Measurements from ENCODE around the gene UTRN.

Gene UTRN

DNA sequence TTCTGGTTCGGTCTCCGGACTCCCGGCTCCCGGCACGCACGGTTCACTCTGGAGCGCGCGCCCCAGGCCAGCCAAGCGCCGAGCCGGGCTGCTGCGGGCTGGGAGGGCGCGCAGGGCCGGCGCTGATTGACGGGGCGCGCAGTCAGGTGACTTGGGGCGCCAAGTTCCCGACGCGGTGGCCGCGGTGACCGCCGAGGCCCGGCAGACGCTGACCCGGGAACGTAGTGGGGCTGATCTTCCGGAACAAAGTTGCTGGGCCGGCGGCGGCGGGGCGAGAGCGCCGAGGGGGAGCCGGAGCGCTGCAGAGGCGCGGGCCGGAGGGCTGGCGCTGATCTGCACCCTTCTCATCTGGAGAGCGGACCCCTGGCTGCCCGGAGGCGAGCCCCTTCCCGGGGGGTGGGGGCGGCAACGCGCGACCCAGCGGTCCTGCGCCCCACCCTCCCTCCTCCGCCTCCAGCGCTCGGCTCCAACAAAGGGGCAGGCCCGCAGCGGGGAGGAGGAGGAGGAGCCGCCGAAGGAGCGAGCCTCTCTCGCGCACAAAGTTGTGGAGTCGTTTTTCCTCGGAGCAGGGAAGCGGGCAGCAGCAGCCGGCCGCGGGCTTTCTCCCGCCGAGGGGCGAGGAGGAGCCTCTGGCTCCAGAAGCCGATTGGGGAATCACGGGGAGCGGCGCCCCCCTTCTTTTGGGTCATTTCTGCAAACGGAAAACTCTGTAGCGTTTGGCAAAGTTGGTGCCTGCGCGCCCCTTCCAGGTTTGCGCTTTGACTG lies at the start of gene UTRN:
UTRN (plus strand) TSS at position 553 of the 765 bp plus-strand sequence. CDS start 6,494 bp downstream, outside the sequence.
- Mint-ChIP-seq H3K36me3 (ENCODE audit: low read depth) (no peaks in the 10 kb centered on the region), H3K4me3 (peak within 1 kb of the TSS; percentile 90), H3K27me3 (peaks cover 42% of the 10 kb centered on the region), H3K27ac (peak within 1 kb of the TSS; percentile 67), H3K9me3 (no peaks in the 10 kb centered on the region), H3K4me1 (peaks cover 24% of the 10 kb centered on the region)
- ATAC-seq (peak; percentile 73), DNase-seq (peak; percentile 59)

DNA sequence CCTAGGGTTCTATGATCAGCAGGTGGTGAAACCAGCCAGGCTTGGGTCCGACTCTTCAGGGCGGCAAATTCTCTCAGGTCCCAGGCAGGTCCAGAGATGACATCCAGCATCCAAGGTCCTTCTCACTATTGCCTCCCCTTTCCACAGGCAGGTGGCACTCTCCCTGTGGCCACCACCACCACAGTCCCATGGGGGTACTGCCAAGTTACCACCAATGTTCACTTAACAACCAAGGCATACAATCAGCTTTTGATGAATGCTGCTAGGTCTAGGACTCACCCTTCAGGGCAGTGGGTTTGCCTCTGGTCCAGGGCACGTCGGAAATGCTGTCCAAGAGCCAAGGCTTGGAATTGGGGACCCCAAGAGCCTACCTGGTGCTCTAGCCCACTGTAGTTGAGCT lies 40.4 kb upstream of the UTRN start:
- Mint-ChIP-seq H3K36me3 (ENCODE audit: low read depth) (no peaks in the 10 kb centered on the region), H3K4me1 (peaks cover 21% of the 10 kb centered on the region), H3K4me3 (no peak overlapping the region), H3K27ac (no peak overlapping the region), H3K27me3 (peaks cover 4% of the 10 kb centered on the region), H3K9me3 (peaks cover 8% of the 10 kb centered on the region)
- no peak for DNase-seq
- no peak for ATAC-seq

DNA sequence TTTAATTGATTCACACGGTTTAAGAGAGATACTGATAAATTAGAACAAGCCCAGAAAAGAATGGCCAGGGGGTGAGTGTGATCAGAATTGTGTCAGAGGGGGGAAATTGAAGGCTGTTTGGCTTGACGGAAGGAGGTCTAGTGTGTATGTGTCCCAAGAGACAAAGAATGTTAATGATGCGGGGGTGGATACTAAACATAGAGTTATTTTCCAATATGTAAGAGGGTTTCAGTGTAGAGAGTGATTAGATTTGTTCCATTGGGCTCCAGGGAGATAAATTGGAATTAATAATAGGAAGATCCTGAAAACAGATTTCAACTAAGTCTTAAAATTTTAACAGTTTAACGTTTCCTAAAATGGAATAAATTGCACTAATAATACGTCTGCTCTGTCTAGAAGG lies 38.1 kb upstream of the UTRN start:
- Mint-ChIP-seq H3K4me1 (peaks cover 23% of the 10 kb centered on the region), H3K27ac (no peak overlapping the region), H3K4me3 (no peak overlapping the region), H3K9me3 (peaks cover 8% of the 10 kb centered on the region), H3K27me3 (peaks cover 4% of the 10 kb centered on the region), H3K36me3 (ENCODE audit: low read depth) (no peaks in the 10 kb centered on the region)
- DNase-seq (no peak), ATAC-seq (no peak)

DNA sequence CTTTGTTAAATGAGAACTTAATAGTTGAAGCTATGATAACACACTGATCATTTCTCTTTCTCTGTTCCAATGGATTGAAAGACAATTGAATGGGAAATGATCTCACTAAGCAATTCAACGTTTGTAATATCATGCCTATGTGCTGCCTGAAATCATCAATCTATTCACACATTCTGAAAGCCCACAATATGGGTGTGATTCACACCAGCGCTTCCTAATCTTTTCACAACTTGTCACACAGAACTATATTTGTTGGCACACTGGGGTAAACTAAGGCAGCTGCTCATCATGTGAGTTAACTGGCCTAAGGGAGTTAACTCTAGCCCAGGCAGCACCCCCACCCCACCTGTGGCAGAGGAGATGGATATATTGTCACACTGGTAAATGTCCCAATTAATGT lies 37.1 kb upstream of the UTRN start:
- H3K9me3 Mint-ChIP-seq, result peaks cover 8% of the 10 kb centered on the region
- no peak for DNase-seq
- H3K4me1 Mint-ChIP-seq, result peaks cover 23% of the 10 kb centered on the region
- ATAC-seq, result peak; percentile 78
- H3K27ac Mint-ChIP-seq, result peak overlapping the region; percentile 82
- peaks cover 4% of the 10 kb centered on the region for H3K27me3 Mint-ChIP-seq
- H3K4me3 Mint-ChIP-seq, result no peak overlapping the region
- H3K36me3 Mint-ChIP-seq (ENCODE audit: low read depth), result no peaks in the 10 kb centered on the region

DNA sequence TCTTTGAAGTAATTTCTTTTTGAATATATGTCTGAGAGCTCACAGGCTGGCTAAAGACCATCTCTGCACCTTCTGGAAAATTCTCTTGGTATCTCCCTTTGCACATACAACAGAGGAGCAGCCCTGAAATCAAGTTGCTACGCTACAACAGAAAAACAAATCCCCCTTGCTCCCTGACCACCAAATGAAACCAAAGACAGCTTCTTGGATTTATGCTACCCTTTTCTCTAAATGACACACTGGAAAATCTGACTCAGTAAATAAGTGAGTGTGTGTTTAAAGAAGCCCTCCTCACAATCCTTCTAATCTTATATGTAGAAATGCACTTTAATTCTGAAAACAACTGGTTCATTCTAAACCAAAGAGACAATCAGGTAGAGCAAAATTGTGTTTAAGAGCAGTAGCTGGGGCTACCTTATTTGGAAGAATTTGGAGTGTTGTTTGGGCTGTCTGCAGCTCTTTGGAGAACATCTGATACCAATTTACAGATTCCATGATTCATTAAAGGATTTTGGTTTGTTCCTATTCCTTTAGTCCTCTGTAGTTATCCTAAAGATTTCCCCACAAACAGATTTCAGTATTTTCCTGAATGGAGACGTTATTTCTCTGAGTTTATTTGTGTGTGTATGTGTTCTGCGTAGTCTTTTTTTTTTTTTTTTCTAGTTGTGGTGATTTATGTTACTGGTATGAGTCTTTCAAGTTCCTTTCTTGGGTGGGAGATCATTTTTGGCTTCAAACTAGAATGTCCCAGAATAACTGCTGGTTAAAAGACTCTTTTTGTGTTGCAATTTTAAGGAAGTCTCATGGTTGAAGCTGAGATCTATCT lies 36.4 kb upstream of the UTRN start:
- H3K27ac Mint-ChIP-seq, result peak overlapping the region; percentile 82
- H3K27me3 Mint-ChIP-seq, result peaks cover 4% of the 10 kb centered on the region
- peak; percentile 85 for ATAC-seq
- H3K36me3 Mint-ChIP-seq (ENCODE audit: low read depth), result no peaks in the 10 kb centered on the region
- peaks cover 8% of the 10 kb centered on the region for H3K9me3 Mint-ChIP-seq
- peaks cover 23% of the 10 kb centered on the region for H3K4me1 Mint-ChIP-seq
- H3K4me3 Mint-ChIP-seq, result no peak overlapping the region
- peak; percentile 5 for DNase-seq

DNA sequence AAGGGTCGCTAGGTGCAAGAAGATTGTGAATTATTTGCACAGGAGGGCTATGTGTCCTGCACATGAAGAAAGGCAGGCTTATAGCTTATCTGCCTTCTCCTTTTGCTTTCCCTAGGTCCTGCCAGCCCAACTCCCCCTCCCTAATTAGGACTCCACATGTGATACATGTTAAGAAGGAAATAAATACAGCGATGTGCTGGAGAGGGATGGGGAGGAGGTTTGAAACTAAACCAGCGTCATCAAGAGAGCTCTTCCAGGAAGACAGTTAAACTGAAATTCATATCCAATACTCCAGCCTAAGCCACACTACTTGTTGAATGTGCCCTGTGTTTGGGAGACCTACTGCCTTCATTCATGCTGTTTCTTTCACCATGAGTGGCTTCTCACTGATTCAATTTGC lies 34.9 kb upstream of the UTRN start:
- no peak for DNase-seq
- peaks cover 23% of the 10 kb centered on the region for H3K4me1 Mint-ChIP-seq
- peaks cover 8% of the 10 kb centered on the region for H3K9me3 Mint-ChIP-seq
- no peak overlapping the region for H3K4me3 Mint-ChIP-seq
- no peak overlapping the region for H3K27ac Mint-ChIP-seq
- ATAC-seq, result no peak
- H3K27me3 Mint-ChIP-seq, result peaks cover 4% of the 10 kb centered on the region
- H3K36me3 Mint-ChIP-seq (ENCODE audit: low read depth), result no peaks in the 10 kb centered on the region

DNA sequence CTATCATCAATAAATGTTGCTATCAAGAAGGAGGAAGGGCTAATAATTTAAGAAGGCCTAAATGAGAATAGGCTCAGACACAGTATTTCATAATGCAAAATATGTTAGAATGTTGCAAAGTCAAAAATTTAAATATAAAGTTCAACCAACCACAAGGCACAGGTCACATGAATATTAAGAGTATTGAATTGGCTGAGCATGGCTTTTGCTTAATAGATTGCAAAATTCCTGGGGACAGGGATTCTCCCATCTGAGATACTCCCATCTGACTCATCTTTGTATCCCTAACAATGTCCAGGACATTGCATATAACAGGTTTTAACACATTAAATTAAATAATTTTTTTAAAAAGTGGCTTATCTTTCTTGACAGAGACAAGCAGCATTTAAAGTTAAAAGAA lies 32.9 kb upstream of the UTRN start:
- Mint-ChIP-seq H3K27me3 (peaks cover 4% of the 10 kb centered on the region), H3K4me3 (no peak overlapping the region), H3K27ac (no peak overlapping the region), H3K9me3 (no peaks in the 10 kb centered on the region), H3K4me1 (peaks cover 17% of the 10 kb centered on the region), H3K36me3 (ENCODE audit: low read depth) (no peaks in the 10 kb centered on the region)
- DNase-seq, result no peak
- no peak for ATAC-seq

DNA sequence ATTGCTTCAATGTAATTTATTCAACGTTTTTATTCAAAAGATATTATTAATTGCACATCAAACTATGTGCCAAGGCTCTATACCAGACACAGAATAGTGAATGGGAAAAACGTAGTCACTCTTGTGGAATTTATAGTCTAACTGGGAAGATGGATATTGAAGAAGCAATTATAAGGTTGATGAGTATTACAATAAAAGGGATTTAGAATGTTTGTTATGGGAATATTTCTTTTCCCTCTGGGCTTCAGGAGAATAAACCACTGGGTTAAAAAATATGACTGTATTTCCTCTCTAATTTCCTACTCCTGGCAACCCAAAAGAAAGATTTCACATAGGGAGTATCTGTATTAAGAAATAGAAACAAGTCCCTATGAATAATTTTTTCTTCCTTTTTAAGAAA lies 25.1 kb upstream of the UTRN start:
- H3K4me1 Mint-ChIP-seq, result no peaks in the 10 kb centered on the region
- no peaks in the 10 kb centered on the region for H3K9me3 Mint-ChIP-seq
- no peak overlapping the region for H3K4me3 Mint-ChIP-seq
- no peaks in the 10 kb centered on the region for H3K36me3 Mint-ChIP-seq (ENCODE audit: low read depth)
- no peaks in the 10 kb centered on the region for H3K27me3 Mint-ChIP-seq
- DNase-seq, result no peak
- no peak for ATAC-seq
- no peak overlapping the region for H3K27ac Mint-ChIP-seq

DNA sequence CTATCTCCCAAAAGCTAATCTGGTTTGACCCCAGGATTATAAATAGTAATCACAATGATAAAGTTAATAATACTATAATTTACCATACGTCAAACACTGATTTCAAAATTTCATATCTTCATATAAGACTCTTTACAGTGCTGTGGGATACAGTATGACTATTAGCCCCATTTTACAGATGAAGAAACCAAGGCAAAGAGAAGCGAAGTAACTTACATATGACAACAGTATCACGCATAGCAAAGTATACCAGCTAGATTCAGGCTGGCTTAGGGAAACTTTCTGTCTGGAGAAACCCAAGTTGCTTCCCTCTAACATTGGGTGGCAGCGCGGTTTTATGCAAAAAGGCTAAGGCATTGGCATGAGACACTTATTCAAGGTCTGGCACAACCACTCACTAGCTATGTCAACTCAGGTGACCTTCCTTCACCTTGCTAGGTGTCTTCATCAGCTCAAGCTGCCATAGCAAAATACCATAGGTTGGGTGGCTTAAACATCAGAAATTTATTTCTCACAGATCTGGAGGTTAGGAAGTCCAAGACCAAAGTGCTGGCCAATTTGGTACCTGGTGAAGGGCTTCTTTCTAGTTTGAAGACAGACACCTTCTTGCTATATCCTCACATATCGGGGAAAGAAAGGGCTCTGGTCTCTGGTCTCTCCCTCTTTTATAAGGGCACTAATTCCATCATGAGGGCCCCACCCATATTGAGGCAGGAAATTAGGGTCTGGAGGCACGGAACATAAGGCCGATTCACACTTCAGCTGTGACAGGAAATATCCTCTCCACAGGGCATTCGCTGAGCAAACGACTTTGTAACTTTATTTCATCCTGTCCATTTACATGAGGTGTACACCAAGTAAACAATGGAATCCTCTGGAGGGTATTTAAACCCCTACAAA lies 22.4 kb upstream of the UTRN start:
- ATAC-seq (no peak), DNase-seq (no peak)
- Mint-ChIP-seq H3K27me3 (no peaks in the 10 kb centered on the region), H3K27ac (no peak overlapping the region), H3K4me3 (no peak overlapping the region), H3K4me1 (no peaks in the 10 kb centered on the region), H3K36me3 (ENCODE audit: low read depth) (no peaks in the 10 kb centered on the region), H3K9me3 (no peaks in the 10 kb centered on the region)

DNA sequence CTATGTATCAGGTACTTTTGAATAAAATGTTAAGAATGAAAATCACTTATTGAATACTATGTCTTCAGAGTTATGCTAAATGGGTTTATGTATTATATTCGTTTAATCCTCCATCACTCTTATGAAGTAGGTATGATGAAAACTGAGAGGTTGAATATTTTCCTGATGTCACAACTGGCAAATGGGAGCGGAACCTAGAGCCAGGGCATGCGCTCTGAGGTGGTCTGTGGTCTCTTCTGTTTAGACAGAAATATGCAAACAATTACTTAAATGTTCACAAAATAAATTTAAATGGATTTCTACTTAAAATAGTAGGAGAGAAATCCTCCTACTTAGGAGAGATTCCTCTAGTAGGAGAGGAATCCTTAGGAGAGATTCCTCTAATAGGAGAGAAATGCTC lies 21.3 kb upstream of the UTRN start:
- no peaks in the 10 kb centered on the region for H3K36me3 Mint-ChIP-seq (ENCODE audit: low read depth)
- DNase-seq (no peak), ATAC-seq (no peak)
- H3K9me3 Mint-ChIP-seq, result no peaks in the 10 kb centered on the region
- H3K4me3 Mint-ChIP-seq, result no peak overlapping the region
- H3K27me3 Mint-ChIP-seq, result no peaks in the 10 kb centered on the region
- H3K4me1 Mint-ChIP-seq, result no peaks in the 10 kb centered on the region
- H3K27ac Mint-ChIP-seq, result no peak overlapping the region

DNA sequence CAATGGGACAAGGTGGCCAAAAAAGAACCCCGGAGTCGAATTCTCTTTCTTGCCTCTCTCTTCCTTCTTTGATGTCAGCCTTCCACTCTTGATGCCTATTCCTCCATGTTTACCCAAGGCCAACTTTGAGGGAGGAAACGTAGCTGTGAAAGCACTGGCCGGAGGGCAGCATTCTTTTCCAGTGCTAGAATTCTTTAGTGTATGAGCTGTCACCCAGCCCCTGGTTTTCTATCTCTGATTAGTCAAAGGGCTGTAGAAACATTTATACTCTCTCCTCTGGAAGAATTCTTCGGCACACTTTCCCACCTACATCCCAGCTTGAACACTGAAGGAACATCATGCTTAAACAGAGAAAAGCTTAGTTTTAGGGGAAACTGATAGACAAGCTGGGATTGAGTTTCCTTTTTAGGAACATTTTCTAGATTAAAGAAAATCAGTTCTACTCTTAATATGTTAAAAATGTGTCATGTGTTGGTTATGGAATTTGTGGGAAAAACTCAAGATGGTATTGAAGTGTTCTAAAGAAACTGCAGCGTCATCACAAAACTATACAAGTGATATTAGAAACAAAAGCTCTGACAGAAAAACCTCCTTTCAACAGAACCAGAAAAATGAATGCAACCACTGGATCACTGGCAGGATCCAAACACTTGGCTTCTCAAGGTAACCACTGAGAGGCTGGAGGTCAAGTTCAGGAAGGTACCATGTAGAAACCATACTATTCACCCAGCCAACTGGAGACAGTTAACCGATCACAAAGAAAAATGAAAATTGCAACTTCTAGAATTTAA lies 20.7 kb upstream of the UTRN start:
- no peak overlapping the region for H3K4me3 Mint-ChIP-seq
- H3K4me1 Mint-ChIP-seq, result no peaks in the 10 kb centered on the region
- H3K36me3 Mint-ChIP-seq (ENCODE audit: low read depth), result no peaks in the 10 kb centered on the region
- no peak overlapping the region for H3K27ac Mint-ChIP-seq
- no peaks in the 10 kb centered on the region for H3K27me3 Mint-ChIP-seq
- ATAC-seq (no peak), DNase-seq (no peak)
- H3K9me3 Mint-ChIP-seq, result no peaks in the 10 kb centered on the region

DNA sequence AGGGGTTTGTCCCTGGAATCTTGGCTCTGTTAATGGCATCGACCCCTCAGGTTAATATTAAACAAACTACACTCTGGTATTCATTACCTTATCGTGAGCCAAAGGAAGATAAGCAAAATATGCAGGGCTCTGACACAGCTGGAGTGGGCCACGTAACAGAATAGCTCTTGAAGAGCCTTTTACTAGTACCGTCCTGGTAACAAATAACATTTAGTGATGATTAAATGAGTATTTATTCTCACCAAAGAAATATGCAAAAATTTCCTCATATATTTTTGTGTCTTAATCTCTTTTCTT lies 20.1 kb upstream of the UTRN start:
- DNase-seq, result no peak
- Mint-ChIP-seq H3K27me3 (no peaks in the 10 kb centered on the region), H3K9me3 (no peaks in the 10 kb centered on the region), H3K4me1 (no peaks in the 10 kb centered on the region), H3K4me3 (no peak overlapping the region), H3K36me3 (ENCODE audit: low read depth) (no peaks in the 10 kb centered on the region), H3K27ac (no peak overlapping the region)
- no peak for ATAC-seq

DNA sequence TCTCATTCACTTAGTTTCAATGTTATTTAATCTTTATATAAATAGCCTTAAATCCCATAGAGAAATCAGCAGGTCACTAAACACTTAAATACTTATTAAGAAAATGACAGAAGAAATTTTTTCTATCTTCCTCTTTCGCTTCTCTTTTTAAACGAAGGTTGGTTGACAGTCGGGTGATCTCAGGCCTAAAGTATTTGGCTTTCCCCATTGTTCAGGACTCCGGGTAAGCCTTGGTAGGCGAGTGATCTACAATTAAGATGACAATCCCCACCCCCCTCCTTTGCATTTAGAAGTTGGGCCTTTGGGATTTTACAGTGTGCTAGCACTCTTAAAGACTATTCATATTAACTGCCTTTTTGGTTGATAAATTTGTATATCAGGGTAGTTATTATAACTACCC lies 19.7 kb upstream of the UTRN start:
- H3K36me3 Mint-ChIP-seq (ENCODE audit: low read depth), result no peaks in the 10 kb centered on the region
- no peaks in the 10 kb centered on the region for H3K9me3 Mint-ChIP-seq
- no peak overlapping the region for H3K4me3 Mint-ChIP-seq
- DNase-seq, result no peak
- no peaks in the 10 kb centered on the region for H3K27me3 Mint-ChIP-seq
- no peak overlapping the region for H3K27ac Mint-ChIP-seq
- ATAC-seq, result no peak
- H3K4me1 Mint-ChIP-seq, result no peaks in the 10 kb centered on the region

DNA sequence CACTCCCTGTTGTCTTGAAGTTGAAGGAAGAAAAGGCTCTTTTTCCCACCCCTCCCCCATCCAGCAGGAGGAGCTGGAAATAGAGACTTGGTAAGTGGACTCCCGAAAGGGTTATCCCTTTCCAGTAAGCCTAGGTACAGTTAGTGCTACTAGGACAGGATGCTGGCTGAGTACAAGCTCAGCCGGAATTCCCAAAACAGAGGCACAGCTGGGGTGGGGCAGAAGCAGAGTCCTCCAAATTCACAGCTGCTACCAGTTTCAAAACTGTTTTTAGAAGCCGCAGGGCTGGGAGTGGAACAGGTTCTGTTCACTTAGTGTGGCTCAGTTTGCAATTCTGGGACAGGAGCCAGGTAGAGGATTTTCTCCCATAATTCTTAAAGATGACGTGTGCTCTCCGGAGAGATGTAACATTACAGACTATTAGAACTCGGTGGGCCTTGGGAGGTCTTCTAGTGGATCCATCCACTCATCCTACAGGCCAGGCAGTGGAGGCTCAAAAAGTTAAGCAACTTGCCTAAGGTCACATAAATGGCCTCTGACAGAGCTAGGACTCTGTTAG lies 19.0 kb upstream of the UTRN start:
- no peaks in the 10 kb centered on the region for H3K27me3 Mint-ChIP-seq
- DNase-seq (no peak), ATAC-seq (no peak)
- no peak overlapping the region for H3K27ac Mint-ChIP-seq
- H3K4me3 Mint-ChIP-seq, result no peak overlapping the region
- no peaks in the 10 kb centered on the region for H3K4me1 Mint-ChIP-seq
- H3K9me3 Mint-ChIP-seq, result no peaks in the 10 kb centered on the region
- no peaks in the 10 kb centered on the region for H3K36me3 Mint-ChIP-seq (ENCODE audit: low read depth)
